HFFc6 (cell line): ENCODE measurements around the gene KCNJ14. TPM values are rescaled to one million over a fixed set of nuclear protein-coding genes. Genes with fewer than 3 reads are reported as not detected.
"Not testable (repeated sequence)": the region's sequence is repeated elsewhere in the genome, so short reads cannot be mapped to it uniquely, and the experiment has no call there.

Experiments
- DNase-seq: peaks from one replicate; pipeline ENCODE4 v3.0.0-alpha.2; 2018
- H3K27ac Mint-ChIP-seq: 2 replicates; pipeline ENCODE4 v1.8.0; 2020; ENCODE audit warnings: mild to moderate bottlenecking, mixed read lengths
- H3K27me3 Mint-ChIP-seq: 2 replicates; pipeline ENCODE4 v1.8.0; 2021; ENCODE audit warnings: mild to moderate bottlenecking, moderate library complexity, mixed read lengths; ENCODE audit not compliant: insufficient read depth
- H3K36me3 Mint-ChIP-seq: 2 replicates; pipeline ENCODE4 v1.8.0; 2021; ENCODE audit warnings: low read depth, mixed read lengths
- H3K4me1 Mint-ChIP-seq: 2 replicates; pipeline ENCODE4 v1.8.0; 2020; ENCODE audit warnings: low read depth, mixed read lengths
- H3K4me3 Mint-ChIP-seq: 2 replicates; pipeline ENCODE4 v1.8.0; 2020; ENCODE audit warnings: mild to moderate bottlenecking, moderate library complexity, mixed read lengths
- H3K9me3 Mint-ChIP-seq: 2 replicates; pipeline ENCODE4 v1.8.0; 2020; ENCODE audit warnings: mild to moderate bottlenecking, mixed read lengths
- CTCF ChIP-seq: fragments of 200-600 bp; sonication (generic); IDR thresholded peaks from 2 replicates; pipeline ENCODE4 v1.5.0; 2021; ENCODE audit warnings: antibody characterized with exemption, mild to moderate bottlenecking
- total RNA-seq, 6 experiments: library from RNA; stranded (reverse); fragmentation: NEBNext Ultra II Directional; extraction: Animal tissue kit (Norgen Biotek cat#: 25700); gene quantifications; 2 replicates in 1 of 6; 3 replicates in 5 of 6; pipeline ENCODE4 v1.2.3, GENCODE V29; 2021

Gene KCNJ14
- total RNA-seq, 6 experiments from 2014 or later: 0.33 to 0.90 (median 0.51) TPM

GRCh38 chr19:48487544-48487943 is 32.2 kb downstream of the KCNJ14 start:
- no peak for DNase-seq
- TF ChIP-seq CTCF: no peak
- Mint-ChIP-seq H3K9me3 (0 out of 2 replicates have a peak, but pooled peaks cover under 1% of the 10 kb centered on the region), H3K27ac (peak overlapping the region; percentile 65; the same call in 1 of the 2 replicates), H3K36me3 (peaks cover 5% of the 10 kb centered on the region), H3K4me1 (peaks cover 37% of the 10 kb centered on the region), H3K27me3 (peaks cover 8% of the 10 kb centered on the region), H3K4me3 (0 out of 2 replicates have a peak overlapping the region, but pooled peaks have one; percentile 66)

- Mint-ChIP-seq H3K27me3 (peaks cover 10% of the 10 kb centered on the region), H3K36me3 (peaks cover 5% of the 10 kb centered on the region), H3K9me3 (0 out of 2 replicates have a peak, but pooled peaks cover 4% of the 10 kb centered on the region), H3K4me1 (peaks cover 40% of the 10 kb centered on the region), H3K27ac (peak overlapping the region; percentile 65), H3K4me3 (peak overlapping the region; percentile 66)
- DNase-seq: peak; percentile 87
- TF ChIP-seq CTCF: no peak
Observed at GRCh38 chr19:48487948-48488347, 32.6 kb downstream of the KCNJ14 start.

DNA sequence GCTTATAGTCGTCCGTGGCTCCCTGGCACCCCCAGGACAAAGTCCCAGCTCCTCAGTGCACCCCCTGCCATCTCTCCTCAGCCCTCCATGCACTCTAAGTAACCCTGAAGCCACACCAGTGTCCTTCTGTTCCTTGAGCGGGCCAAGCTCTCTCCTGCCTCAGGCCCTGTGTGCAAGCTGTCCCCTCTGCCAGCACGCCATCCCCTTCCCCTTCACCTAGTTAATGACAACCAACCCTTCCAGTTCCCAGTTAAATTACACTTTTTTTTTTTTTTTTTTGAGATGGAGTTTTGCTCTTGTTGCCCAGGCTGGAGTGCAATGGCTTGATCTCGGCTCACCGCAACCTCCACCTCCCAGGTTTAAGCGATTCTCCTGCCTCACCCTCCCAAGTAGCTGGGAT is 33.1 kb downstream of the KCNJ14 start:
- Mint-ChIP-seq H3K27me3 (peaks cover 10% of the 10 kb centered on the region), H3K27ac (peak overlapping the region; percentile 65), H3K4me3 (peak overlapping the region; percentile 66), H3K4me1 (peaks cover 40% of the 10 kb centered on the region)
- H3K36me3 Mint-ChIP-seq, H3K9me3 Mint-ChIP-seq, DNase-seq: not testable (repeated sequence)

- no peaks in the 10 kb centered on the region; the same call in 1 of the 2 replicates for H3K36me3 Mint-ChIP-seq
- DNase-seq: peak; percentile 39
- peaks cover 33% of the 10 kb centered on the region for H3K4me1 Mint-ChIP-seq
- peak; percentile 93 for TF ChIP-seq CTCF
- 0 out of 2 replicates have a peak, but pooled peaks cover 4% of the 10 kb centered on the region for H3K9me3 Mint-ChIP-seq
- no peak overlapping the region for H3K4me3 Mint-ChIP-seq
- H3K27me3 Mint-ChIP-seq: peaks cover 10% of the 10 kb centered on the region
- H3K27ac Mint-ChIP-seq: no peak overlapping the region
Observed at GRCh38 chr19:48489608-48490216, 34.3 kb downstream of the KCNJ14 start.

GRCh38 chr19:48490981-48491792 is 35.8 kb downstream of the KCNJ14 start:
- no peak for TF ChIP-seq CTCF
- 0 out of 2 replicates have a peak, but pooled peaks cover 4% of the 10 kb centered on the region for H3K9me3 Mint-ChIP-seq
- DNase-seq: no peak
- H3K27ac Mint-ChIP-seq: no peak overlapping the region
- peaks cover 37% of the 10 kb centered on the region for H3K4me1 Mint-ChIP-seq
- peaks cover 8% of the 10 kb centered on the region for H3K27me3 Mint-ChIP-seq
- no peak overlapping the region for H3K4me3 Mint-ChIP-seq
- H3K36me3 Mint-ChIP-seq: no peaks in the 10 kb centered on the region; the same call in 1 of the 2 replicates

- Mint-ChIP-seq H3K36me3 (no peaks in the 10 kb centered on the region; the same call in 1 of the 2 replicates), H3K4me3 (no peak overlapping the region), H3K27ac (no peak overlapping the region), H3K27me3 (peaks cover 10% of the 10 kb centered on the region), H3K9me3 (0 out of 2 replicates have a peak, but pooled peaks cover 4% of the 10 kb centered on the region), H3K4me1 (peaks cover 33% of the 10 kb centered on the region)
- DNase-seq: no peak
- TF ChIP-seq CTCF: no peak
Observed at GRCh38 chr19:48491793-48492123, 36.4 kb downstream of the KCNJ14 start.
